ENCODE data around the gene LENG9. TPM values are rescaled to one million over a fixed set of nuclear protein-coding genes. Genes with fewer than 3 reads are reported as not detected.

LENG9 gene
- polyA plus RNA-seq, 2 of the 4 experiments (the other 2 are of a cell fraction): 1.9 to 4.1 TPM

DNA sequence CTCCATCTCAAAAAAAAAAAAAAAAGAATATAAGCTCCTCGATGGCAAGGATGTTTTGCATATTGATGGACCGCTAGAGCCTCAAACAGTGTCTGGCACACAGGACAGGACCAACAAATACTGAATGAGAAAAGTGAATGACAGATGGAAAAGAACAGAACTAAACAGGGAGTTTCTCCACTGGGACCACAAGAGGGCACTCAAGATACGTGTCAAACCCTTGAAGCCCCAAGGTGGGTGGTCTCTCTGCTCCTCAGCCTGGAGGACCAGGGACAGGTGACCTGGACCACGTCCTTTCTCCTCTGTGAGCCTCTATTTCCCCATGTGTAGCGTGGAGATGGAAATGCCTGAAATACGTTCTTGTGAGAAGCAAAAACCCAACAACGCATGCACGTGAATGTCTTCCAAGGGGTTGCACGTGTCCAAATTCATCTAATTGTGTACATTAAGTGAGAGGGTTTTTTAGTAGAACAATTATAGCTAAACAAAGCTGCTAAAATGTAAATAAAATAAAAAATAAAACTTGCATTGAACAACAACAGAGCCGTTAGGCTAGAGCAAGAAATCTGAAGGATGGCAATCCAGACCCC, 15.2 kb upstream of the LENG9 start:
- Histone ChIP-seq H3K4me1 (no peaks in the 10 kb centered on the region), H3K27ac (no peak overlapping the region), H3K9me3 (no peaks in the 10 kb centered on the region), H3K4me2 (no peak overlapping the region), H3K4me3 (no peak overlapping the region)
- DNase-seq (ENCODE audit: low read depth in 1 of 2, low spot score in 1 of 2): peak in 1 of 2 experiments; percentile 73
- ChIA-PET POLR2A (interaction anchor here (0.7 kb wide), 1 partner anchor 49 kb away, joined by 5 read pairs; no protein-coding TSS in a partner anchor), CTCF (interaction anchor here (0.6 to 5.9 kb wide), 34 partner anchors 9 to 1025 kb away, joined by 3 to 51 read pairs (median 4); partner anchors contain the start of genes LENG9 and SYT5)
- TF ChIP-seq, protein P1, sequence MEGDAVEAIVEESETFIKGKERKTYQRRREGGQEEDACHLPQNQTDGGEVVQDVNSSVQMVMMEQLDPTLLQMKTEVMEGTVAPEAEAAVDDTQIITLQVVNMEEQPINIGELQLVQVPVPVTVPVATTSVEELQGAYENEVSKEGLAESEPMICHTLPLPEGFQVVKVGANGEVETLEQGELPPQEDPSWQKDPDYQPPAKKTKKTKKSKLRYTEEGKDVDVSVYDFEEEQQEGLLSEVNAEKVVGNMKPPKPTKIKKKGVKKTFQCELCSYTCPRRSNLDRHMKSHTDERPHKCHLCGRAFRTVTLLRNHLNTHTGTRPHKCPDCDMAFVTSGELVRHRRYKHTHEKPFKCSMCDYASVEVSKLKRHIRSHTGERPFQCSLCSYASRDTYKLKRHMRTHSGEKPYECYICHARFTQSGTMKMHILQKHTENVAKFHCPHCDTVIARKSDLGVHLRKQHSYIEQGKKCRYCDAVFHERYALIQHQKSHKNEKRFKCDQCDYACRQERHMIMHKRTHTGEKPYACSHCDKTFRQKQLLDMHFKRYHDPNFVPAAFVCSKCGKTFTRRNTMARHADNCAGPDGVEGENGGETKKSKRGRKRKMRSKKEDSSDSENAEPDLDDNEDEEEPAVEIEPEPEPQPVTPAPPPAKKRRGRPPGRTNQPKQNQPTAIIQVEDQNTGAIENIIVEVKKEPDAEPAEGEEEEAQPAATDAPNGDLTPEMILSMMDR (IDR thresholded peaks at IDR 0.05): peak; percentile 77
- TF ChIP-seq NPAS2 (CRISPR knock-in tag; IDR thresholded peaks at IDR 0.05; ENCODE audit: borderline replicate concordance) (no peak), RAD21 (conservative IDR thresholded peaks at IDR 0.05 in 1 of 2, IDR thresholded peaks at IDR 0.05 in 1 of 2) (peak; percentile 68 to 73)
- peak; percentile 70 to 73 for ATAC-seq
- 19% methylated on average over 10 of the region's 10 CpGs for WGBS (ENCODE audit: missing lambda C conversion rate)
- FAIRE-seq: peak; percentile 23

DNA sequence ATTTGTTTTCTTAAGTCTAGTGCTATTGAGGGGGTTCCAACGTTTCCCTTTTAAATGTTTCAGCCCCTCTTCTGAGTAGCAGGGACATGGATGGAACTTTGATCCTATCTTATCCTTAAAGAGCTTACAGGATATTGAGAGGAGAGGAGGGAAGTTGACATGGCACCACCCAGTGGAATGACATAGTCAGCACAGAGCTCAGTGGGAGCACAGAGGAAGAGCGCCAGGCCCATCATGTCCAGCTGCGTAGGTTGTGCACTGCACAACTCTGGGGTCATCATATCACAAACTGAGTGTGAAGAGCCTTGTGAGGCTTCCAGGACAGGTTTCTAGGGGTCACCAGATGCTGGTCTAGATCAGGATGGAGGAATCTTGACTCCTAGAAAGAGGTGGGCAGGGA, 14.1 kb upstream of the LENG9 start:
- H3K9me3 ChIP-seq: no peaks in the 10 kb centered on the region
- no peak overlapping the region for H3K4me3 ChIP-seq
- ChIA-PET POLR2A (no interaction called here), CTCF (interaction anchor here (1.1 to 5.9 kb wide), 8 partner anchors 8 to 200 kb away, joined by 3 to 51 read pairs (median 6); no protein-coding TSS in a partner anchor)
- WGBS (ENCODE audit: missing lambda C conversion rate): 56% methylated on average over 3 of the region's 3 CpGs
- no peak for DNase-seq (ENCODE audit: low read depth in 1 of 2, low spot score in 1 of 2)
- peak; percentile 79 for ATAC-seq
- peaks cover 6% of the 10 kb centered on the region; the same call in 1 of the 3 replicates for H3K4me1 ChIP-seq
- TF ChIP-seq RFX5 (IDR thresholded peaks at IDR 0.05) (no peak), JUNB (IDR thresholded peaks at IDR 0.05) (no peak), EP300 (IDR thresholded peaks at IDR 0.05) (no peak), RCOR1 (IDR thresholded peaks at IDR 0.05; ENCODE audit: low read depth, low read length) (no peak), NFE2L2 (conservative IDR thresholded peaks at IDR 0.05; ENCODE audit: low read length) (no peak), JUN (IDR thresholded peaks at IDR 0.05) (no peak), ESRRA (IDR thresholded peaks at IDR 0.05; ENCODE audit: borderline replicate concordance, low read length) (no peak), MAZ (IDR thresholded peaks at IDR 0.05; ENCODE audit: borderline replicate concordance, low read depth, low read length) (no peak), FOSB (CRISPR knock-in tag; IDR thresholded peaks at IDR 0.05) (no peak), SREBF2 (IDR thresholded peaks at IDR 0.05) (no peak)
- TF ChIP-seq, protein P2, sequence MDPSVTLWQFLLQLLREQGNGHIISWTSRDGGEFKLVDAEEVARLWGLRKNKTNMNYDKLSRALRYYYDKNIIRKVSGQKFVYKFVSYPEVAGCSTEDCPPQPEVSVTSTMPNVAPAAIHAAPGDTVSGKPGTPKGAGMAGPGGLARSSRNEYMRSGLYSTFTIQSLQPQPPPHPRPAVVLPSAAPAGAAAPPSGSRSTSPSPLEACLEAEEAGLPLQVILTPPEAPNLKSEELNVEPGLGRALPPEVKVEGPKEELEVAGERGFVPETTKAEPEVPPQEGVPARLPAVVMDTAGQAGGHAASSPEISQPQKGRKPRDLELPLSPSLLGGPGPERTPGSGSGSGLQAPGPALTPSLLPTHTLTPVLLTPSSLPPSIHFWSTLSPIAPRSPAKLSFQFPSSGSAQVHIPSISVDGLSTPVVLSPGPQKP (IDR thresholded peaks at IDR 0.05; ENCODE audit: low read depth, low read length): no peak
- TF ChIP-seq, protein P3, sequence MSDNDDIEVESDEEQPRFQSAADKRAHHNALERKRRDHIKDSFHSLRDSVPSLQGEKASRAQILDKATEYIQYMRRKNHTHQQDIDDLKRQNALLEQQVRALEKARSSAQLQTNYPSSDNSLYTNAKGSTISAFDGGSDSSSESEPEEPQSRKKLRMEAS (IDR thresholded peaks at IDR 0.05): no peak
- H3K4me2 ChIP-seq: no peak overlapping the region
- H3K27ac ChIP-seq: no peak overlapping the region
- FAIRE-seq: no peak

DNA sequence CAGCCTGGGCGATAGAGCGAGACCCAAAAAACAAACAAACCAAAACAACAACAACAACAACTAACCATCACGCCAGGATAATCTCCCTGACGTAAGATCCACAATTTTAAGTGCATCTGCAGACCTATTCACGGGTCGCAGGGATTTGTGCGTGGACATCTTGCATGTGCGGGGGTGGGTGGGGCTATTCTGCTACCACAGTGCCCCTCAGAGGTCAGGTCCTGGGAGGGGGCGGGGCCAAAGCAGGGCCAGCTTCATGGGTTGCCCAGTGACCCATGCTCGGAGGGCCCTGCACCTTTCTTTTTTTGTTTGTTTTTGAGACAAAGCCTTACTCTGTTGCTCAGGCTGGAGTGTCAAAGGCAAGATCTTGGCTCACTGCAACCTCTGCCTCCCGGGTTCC, 12.1 kb upstream of the LENG9 start:
- Histone ChIP-seq H3K4me3 (no peak overlapping the region), H3K4me2 (no peak overlapping the region), H3K27ac (no peak overlapping the region), H3K4me1 (peaks cover 6% of the 10 kb centered on the region; the same call in 1 of the 3 replicates), H3K9me3 (no peaks in the 10 kb centered on the region)
- TF ChIP-seq, protein P3 (IDR thresholded peaks at IDR 0.05): no peak
- TF ChIP-seq, protein P4, sequence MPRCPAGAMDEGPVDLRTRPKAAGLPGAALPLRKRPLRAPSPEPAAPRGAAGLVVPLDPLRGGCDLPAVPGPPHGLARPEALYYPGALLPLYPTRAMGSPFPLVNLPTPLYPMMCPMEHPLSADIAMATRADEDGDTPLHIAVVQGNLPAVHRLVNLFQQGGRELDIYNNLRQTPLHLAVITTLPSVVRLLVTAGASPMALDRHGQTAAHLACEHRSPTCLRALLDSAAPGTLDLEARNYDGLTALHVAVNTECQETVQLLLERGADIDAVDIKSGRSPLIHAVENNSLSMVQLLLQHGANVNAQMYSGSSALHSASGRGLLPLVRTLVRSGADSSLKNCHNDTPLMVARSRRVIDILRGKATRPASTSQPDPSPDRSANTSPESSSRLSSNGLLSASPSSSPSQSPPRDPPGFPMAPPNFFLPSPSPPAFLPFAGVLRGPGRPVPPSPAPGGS (IDR thresholded peaks at IDR 0.05): no peak
- no peak for TF ChIP-seq ZFP36 (IDR thresholded peaks at IDR 0.05; ENCODE audit: borderline replicate concordance, partially characterized antibody)
- TF ChIP-seq FOSB (CRISPR knock-in tag; IDR thresholded peaks at IDR 0.05): no peak
- TF ChIP-seq MAFK (IDR thresholded peaks at IDR 0.05; ENCODE audit: partially characterized antibody): no peak
- TF ChIP-seq CHD4 (IDR thresholded peaks at IDR 0.05; ENCODE audit: borderline replicate concordance): no peak
- TF ChIP-seq, protein P5, sequence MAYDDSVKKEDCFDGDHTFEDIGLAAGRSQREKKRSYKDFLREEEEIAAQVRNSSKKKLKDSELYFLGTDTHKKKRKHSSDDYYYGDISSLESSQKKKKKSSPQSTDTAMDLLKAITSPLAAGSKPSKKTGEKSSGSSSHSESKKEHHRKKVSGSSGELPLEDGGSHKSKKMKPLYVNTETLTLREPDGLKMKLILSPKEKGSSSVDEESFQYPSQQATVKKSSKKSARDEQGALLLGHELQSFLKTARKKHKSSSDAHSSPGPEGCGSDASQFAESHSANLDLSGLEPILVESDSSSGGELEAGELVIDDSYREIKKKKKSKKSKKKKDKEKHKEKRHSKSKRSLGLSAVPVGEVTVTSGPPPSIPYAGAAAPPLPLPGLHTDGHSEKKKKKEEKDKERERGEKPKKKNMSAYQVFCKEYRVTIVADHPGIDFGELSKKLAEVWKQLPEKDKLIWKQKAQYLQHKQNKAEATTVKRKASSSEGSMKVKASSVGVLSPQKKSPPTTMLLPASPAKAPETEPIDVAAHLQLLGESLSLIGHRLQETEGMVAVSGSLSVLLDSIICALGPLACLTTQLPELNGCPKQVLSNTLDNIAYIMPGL (CRISPR knock-in tag; IDR thresholded peaks at IDR 0.05; ENCODE audit: borderline replicate concordance): no peak
- TF ChIP-seq GATA3 (IDR thresholded peaks at IDR 0.05; ENCODE audit: borderline replicate concordance): no peak
- no peak for TF ChIP-seq FOSL2 (IDR thresholded peaks at IDR 0.05)
- TF ChIP-seq FOSL2 (CRISPR knock-in tag; IDR thresholded peaks at IDR 0.05): no peak
- TF ChIP-seq ZSCAN20 (CRISPR knock-in tag; IDR thresholded peaks at IDR 0.05): no peak
- no peak for TF ChIP-seq JUN (IDR thresholded peaks at IDR 0.05)
- no peak for TF ChIP-seq RCOR1 (IDR thresholded peaks at IDR 0.05; ENCODE audit: low read depth, low read length)
- no peak for FAIRE-seq
- CTCF ChIA-PET: no interaction called here
- no peak for ATAC-seq
- no peak for DNase-seq (ENCODE audit: low read depth in 1 of 2, low spot score in 1 of 2)
- POLR2A ChIA-PET: no interaction called here
- WGBS (ENCODE audit: missing lambda C conversion rate): 63% methylated on average over 11 of the region's 11 CpGs
